Fibroblast of pulmonary artery (primary cell): ENCODE data around the gene MCF2L.

Source experiments
- DNase-seq: peaks from one replicate; pipeline ENCODE4 v3.0.0-alpha.2; 2010; ENCODE audit warnings: low read depth
- H3K4me3 ChIP-seq: replicated peaks from 2 replicates; pipeline ENCODE4 v1.5.1; 2011; ENCODE audit warnings: low read depth, mild to moderate bottlenecking, control low read depth, low read length, moderate library complexity
- TF ChIP-seq, protein P1 (sequence below): IDR thresholded peaks from 2 replicates; pipeline ENCODE4 v1.5.1; 2011; ENCODE audit warnings: mild to moderate bottlenecking, control low read depth, low read length, inconsistent platforms; ENCODE audit errors: missing control alignments

Gene MCF2L

DNA sequence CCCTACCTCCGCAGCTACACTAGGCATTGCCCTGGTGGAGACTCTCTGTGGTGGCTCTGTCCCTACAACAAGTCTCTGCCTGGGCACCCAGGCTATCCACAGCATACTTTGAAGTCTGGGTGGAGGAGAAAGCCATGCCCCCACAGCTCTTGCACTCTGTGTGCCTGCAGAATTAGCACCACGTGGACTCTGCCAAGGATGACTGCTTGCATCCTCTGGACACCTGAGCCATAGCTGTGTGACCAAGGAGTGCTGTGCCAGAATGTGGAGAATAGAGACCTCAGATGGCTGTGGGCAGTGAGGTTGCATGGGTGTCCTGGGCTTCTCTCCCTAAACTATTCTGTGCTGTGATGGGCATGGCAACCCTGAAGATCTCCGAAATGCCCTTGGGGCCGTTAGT, 21.2 kb upstream of the MCF2L start:
- no peak overlapping the region for H3K4me3 ChIP-seq
- DNase-seq: no peak
- TF ChIP-seq, protein P1, sequence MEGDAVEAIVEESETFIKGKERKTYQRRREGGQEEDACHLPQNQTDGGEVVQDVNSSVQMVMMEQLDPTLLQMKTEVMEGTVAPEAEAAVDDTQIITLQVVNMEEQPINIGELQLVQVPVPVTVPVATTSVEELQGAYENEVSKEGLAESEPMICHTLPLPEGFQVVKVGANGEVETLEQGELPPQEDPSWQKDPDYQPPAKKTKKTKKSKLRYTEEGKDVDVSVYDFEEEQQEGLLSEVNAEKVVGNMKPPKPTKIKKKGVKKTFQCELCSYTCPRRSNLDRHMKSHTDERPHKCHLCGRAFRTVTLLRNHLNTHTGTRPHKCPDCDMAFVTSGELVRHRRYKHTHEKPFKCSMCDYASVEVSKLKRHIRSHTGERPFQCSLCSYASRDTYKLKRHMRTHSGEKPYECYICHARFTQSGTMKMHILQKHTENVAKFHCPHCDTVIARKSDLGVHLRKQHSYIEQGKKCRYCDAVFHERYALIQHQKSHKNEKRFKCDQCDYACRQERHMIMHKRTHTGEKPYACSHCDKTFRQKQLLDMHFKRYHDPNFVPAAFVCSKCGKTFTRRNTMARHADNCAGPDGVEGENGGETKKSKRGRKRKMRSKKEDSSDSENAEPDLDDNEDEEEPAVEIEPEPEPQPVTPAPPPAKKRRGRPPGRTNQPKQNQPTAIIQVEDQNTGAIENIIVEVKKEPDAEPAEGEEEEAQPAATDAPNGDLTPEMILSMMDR: no peak

DNA sequence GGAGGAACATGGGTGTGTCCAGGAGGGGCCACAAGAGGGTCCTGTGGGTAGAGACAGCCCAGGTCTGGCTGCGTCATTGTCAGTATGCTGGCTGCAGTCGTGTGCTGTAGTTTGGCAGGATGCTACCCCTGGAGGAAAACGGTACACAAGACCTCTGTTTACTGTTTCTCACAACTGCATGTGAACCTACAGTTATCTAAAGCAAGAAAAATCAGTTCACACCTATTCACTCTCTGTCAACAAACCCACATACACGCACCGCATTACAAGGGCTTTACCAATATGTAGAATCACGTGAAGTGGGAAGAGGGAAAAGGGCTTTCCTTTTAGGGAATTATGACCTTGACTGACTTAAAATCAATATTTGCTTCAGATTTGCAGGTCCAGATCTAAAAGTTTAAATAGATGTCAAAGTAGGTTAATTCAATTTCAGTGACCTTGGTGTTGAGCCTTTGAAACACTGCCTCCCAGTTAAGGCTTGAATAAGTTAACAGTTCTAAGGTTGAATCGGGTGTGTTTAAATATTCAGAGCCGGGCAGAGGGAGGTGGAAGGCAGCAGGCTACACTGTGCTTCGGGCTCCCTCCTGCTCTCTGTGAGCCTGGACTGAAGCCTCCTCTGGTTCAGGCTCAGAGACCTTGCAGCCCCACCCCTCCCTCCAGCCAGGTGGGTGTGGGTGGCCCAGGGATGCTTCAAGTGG, 17.2 kb upstream of the MCF2L start:
- TF ChIP-seq, protein P1: no peak
- no peak overlapping the region for H3K4me3 ChIP-seq
- DNase-seq: no peak

- DNase-seq: no peak
- TF ChIP-seq, protein P1: no peak
- H3K4me3 ChIP-seq: no peak overlapping the region
Measured at GRCh38 chr13:112952759-112953551, 16.1 kb upstream of the MCF2L start.

- DNase-seq: no peak
- TF ChIP-seq, protein P1: no peak
- H3K4me3 ChIP-seq: no peak overlapping the region
Measured at GRCh38 chr13:112953591-112954487, 15.2 kb upstream of the MCF2L start.

- H3K4me3 ChIP-seq: no peak overlapping the region
- TF ChIP-seq, protein P1: no peak
- DNase-seq: no peak
Measured at GRCh38 chr13:112954488-112955270, 14.3 kb upstream of the MCF2L start.

- TF ChIP-seq, protein P1: no peak
- no peak overlapping the region for H3K4me3 ChIP-seq
- DNase-seq: no peak
Measured at GRCh38 chr13:112955271-112955937, 13.6 kb upstream of the MCF2L start.
